PC-9 (cell line): Measurements from ENCODE around the gene SLC36A4. TPM values are rescaled to one million over a fixed set of nuclear protein-coding genes. Genes with fewer than 3 reads are reported as not detected.
A peak's percentile ranks its signal among the peaks of the same experiment; 100 is the strongest.

Source experiments
- BruUV-seq: library from RNA; stranded (reverse); fragments of 400-500 nt; replicated peaks from 2 replicates; lab custom pipeline; 2021; lab: Mats Ljungman, UMichigan
- CTCF ChIA-PET: fragments of 300-600 bp; sonication (Branson Sonifier 250); formaldehyde crosslinking; loops from one replicate; lab custom pipeline; 2022; ENCODE audit warnings: antibody characterized with exemption; lab: Charles Lee
- POLR2A ChIA-PET: fragments of 300-600 bp; sonication (Branson Sonifier 250); formaldehyde crosslinking; loops from one replicate; lab custom pipeline; 2022; ENCODE audit warnings: antibody characterized with exemption; ENCODE audit not compliant: unreplicated experiment; lab: Charles Lee
- DNase-seq, 2 experiments: peaks; one replicate each; pipeline versions ENCODE4 v3.0.0 to v3.0.0-alpha.2; 2015 to 2022; ENCODE audit warnings: mixed read lengths in 1 of 2
- H2AFZ ChIP-seq: fragments of 200-600 bp; sonication (generic); 2 replicates; pipeline ENCODE4 v1.8.1; 2017; ENCODE audit warnings: antibody characterized with exemption
- H3F3A ChIP-seq: fragments of 200-600 bp; sonication (generic); 2 replicates; pipeline ENCODE4 v1.8.1; 2017; ENCODE audit warnings: antibody characterized with exemption, mild to moderate bottlenecking, low read depth; ENCODE audit not compliant: insufficient read depth
- H3K27ac ChIP-seq: fragments of 200-600 bp; sonication (generic); 2 replicates; pipeline ENCODE4 v1.6.1; 2016; ENCODE audit warnings: mixed run types
- H3K27me3 ChIP-seq: fragments of 200-600 bp; sonication (generic); 2 replicates; pipeline ENCODE4 v1.6.1; 2016; ENCODE audit warnings: low read depth, mixed run types; ENCODE audit not compliant: insufficient read depth
- H3K36me3 ChIP-seq: fragments of 200-600 bp; sonication (generic); 2 replicates; pipeline ENCODE4 v1.6.1; 2016; ENCODE audit warnings: low read depth, mixed run types
- H3K4me1 ChIP-seq: fragments of 200-600 bp; sonication (generic); replicated peaks from 2 replicates; pipeline ENCODE4 v1.6.1; 2016; ENCODE audit warnings: mixed run types; ENCODE audit not compliant: insufficient read depth
- H3K4me2 ChIP-seq: fragments of 200-600 bp; sonication (generic); 2 replicates; pipeline ENCODE4 v1.6.1; 2017; ENCODE audit warnings: mixed run types
- H3K4me3 ChIP-seq: fragments of 200-600 bp; sonication (generic); 2 replicates; pipeline ENCODE4 v1.6.1; 2016; ENCODE audit warnings: mixed run types
- H3K79me2 ChIP-seq: fragments of 200-600 bp; sonication (generic); 2 replicates; pipeline ENCODE4 v1.6.1; 2017; ENCODE audit warnings: low read depth, mixed run types
- H3K9me2 ChIP-seq: fragments of 200-600 bp; sonication (generic); 2 replicates; pipeline ENCODE4 v1.8.1; 2017; ENCODE audit warnings: mild to moderate bottlenecking; ENCODE audit not compliant: insufficient read depth
- H3K9me3 ChIP-seq: fragments of 200-600 bp; sonication (generic); 2 replicates; pipeline ENCODE4 v1.8.1; 2016; ENCODE audit warnings: low read depth; ENCODE audit not compliant: insufficient read depth
- H4K20me1 ChIP-seq: fragments of 200-600 bp; sonication (generic); 2 replicates; pipeline ENCODE4 v1.8.1; 2017; ENCODE audit not compliant: insufficient read depth
- CTCF ChIP-seq: fragments of 200-600 bp; sonication (generic); conservative IDR thresholded peaks from 2 replicates; pipeline ENCODE4 v1.6.1; 2017; ENCODE audit warnings: mixed run types, antibody characterized with exemption, mild to moderate bottlenecking, moderate library complexity
- EZH2 ChIP-seq: fragments of 200-600 bp; sonication (generic); IDR thresholded peaks from 2 replicates; pipeline ENCODE4 v1.8.0; 2017; ENCODE audit warnings: antibody characterized with exemption, low read depth
- intact Hi-C: fragments of 100-400 bp; cut with micrococcal nuclease; formaldehyde crosslinking; loops from one replicate; pipeline ENCODE4 v1.10.0; 2022; ENCODE audit not compliant: unreplicated experiment
- total RNA-seq: library from RNA; stranded (reverse); gene quantifications from 2 replicates; pipeline ENCODE4 v1.2.3, GENCODE V29; 2021

SLC36A4 gene
- total RNA-seq, 1 experiment from 2014 or later, result 17.7 TPM

GRCh38 chr11:93198215-93198845 lies 539 bp upstream of the SLC36A4 start:
- no peak for TF ChIP-seq CTCF
- TF ChIP-seq EZH2, result no peak
- intact Hi-C loops, result loop anchor here (10.0 kb wide), 1 partner anchor 254 kb away; no protein-coding TSS in a partner anchor
- POLR2A ChIA-PET, result interaction anchor here (0.5 kb wide), 1 partner anchor 542 kb away, joined by 14 read pairs; no protein-coding TSS in a partner anchor
- Histone ChIP-seq H3K9me2 (no peaks in the 10 kb centered on the region), H2AFZ (peak overlapping the region; percentile 99), H4K20me1 (no peaks in the 10 kb centered on the region), H3K36me3 (no peaks in the 10 kb centered on the region), H3K79me2 (peaks cover 35% of the 10 kb centered on the region), H3K9me3 (no peaks in the 10 kb centered on the region), H3F3A (peaks cover 13% of the 10 kb centered on the region; the same call in 1 of the 2 replicates), H3K4me1 (peaks cover 8% of the 10 kb centered on the region), H3K27ac (no peak overlapping the region), H3K4me2 (peak overlapping the region; percentile 84), H3K27me3 (no peaks in the 10 kb centered on the region), H3K4me3 (peak overlapping the region; percentile 68)
- DNase-seq, result peak in 1 of 2 experiments; percentile 51
- no TSS peak for BruUV-seq
- CTCF ChIA-PET, result interaction anchor here (0.5 kb wide), 1 partner anchor 101 kb away, joined by 3 read pairs; no protein-coding TSS in a partner anchor

- Histone ChIP-seq H3K9me3 (no peaks in the 10 kb centered on the region), H3K4me3 (peak overlapping the region; percentile 68), H3K4me1 (peaks cover 8% of the 10 kb centered on the region), H3K27ac (peak overlapping the region; percentile 73), H3K79me2 (peaks cover 43% of the 10 kb centered on the region), H3K4me2 (peak overlapping the region; percentile 84), H4K20me1 (no peaks in the 10 kb centered on the region), H3K27me3 (no peaks in the 10 kb centered on the region), H3K36me3 (no peaks in the 10 kb centered on the region), H2AFZ (peak overlapping the region; percentile 99), H3K9me2 (no peaks in the 10 kb centered on the region), H3F3A (peaks cover 13% of the 10 kb centered on the region; the same call in 1 of the 2 replicates)
- BruUV-seq, result TSS peak; percentile 67
- intact Hi-C loops, result loop anchor here (10.0 kb wide), 1 partner anchor 252 kb away; no protein-coding TSS in a partner anchor
- POLR2A ChIA-PET, result no interaction called here
- no peak for DNase-seq
- no peak for TF ChIP-seq EZH2
- peak; percentile 74 for TF ChIP-seq CTCF
- CTCF ChIA-PET, result no interaction called here
Observed at GRCh38 chr11:93196816-93197379, 893 bp downstream of the SLC36A4 start.

- Histone ChIP-seq H3K79me2 (peaks cover 51% of the 10 kb centered on the region), H4K20me1 (no peaks in the 10 kb centered on the region), H2AFZ (no peak overlapping the region), H3K4me2 (no peak overlapping the region), H3K27me3 (no peaks in the 10 kb centered on the region), H3K4me1 (peaks cover 8% of the 10 kb centered on the region), H3F3A (peaks cover 13% of the 10 kb centered on the region; the same call in 1 of the 2 replicates), H3K27ac (no peak overlapping the region), H3K4me3 (no peak overlapping the region), H3K9me3 (no peaks in the 10 kb centered on the region), H3K9me2 (no peaks in the 10 kb centered on the region), H3K36me3 (no peaks in the 10 kb centered on the region)
- DNase-seq, result no peak
- intact Hi-C loops, result loop anchor here (10.0 kb wide), 1 partner anchor 250 kb away; no protein-coding TSS in a partner anchor
- POLR2A ChIA-PET, result no interaction called here
- no TSS peak for BruUV-seq
- no peak for TF ChIP-seq EZH2
- no peak for TF ChIP-seq CTCF
- CTCF ChIA-PET, result no interaction called here
Observed at GRCh38 chr11:93194673-93195291, 3.0 kb downstream of the SLC36A4 start.
